Left ventricle myocardium superior (tissue), 1 donor: ENCODE results near the gene IFT57. TPM values are rescaled to one million over a fixed set of nuclear protein-coding genes. Genes with fewer than 3 reads are reported as not detected.

Experiments
- total RNA-seq: library from RNA; stranded (reverse); fragmentation: NEBNext Ultra II Directional; extraction: Animal tissue kit (Norgen Biotek cat#: 25700); gene quantifications from one replicate; pipeline ENCODE4 v1.2.1, GENCODE V29; 2021
- donor health status: DM: no; HTN: yes; CAD: no; lungs with severe emphysema.

Gene IFT57
- total RNA-seq, 1 donor from 2014 or later: 17.3 TPM

Other genes starting within 250 kb of the IFT57 start
- gene CD47, start 131.4 kb downstream of the IFT57 start, total RNA-seq: 37.7 TPM
- not detected for gene HHLA2, start 74.1 kb upstream of the IFT57 start, total RNA-seq